K562 (cell line): ENCODE data around the gene TLE6. TPM values are rescaled to one million over a fixed set of nuclear protein-coding genes. Genes with fewer than 3 reads are reported as not detected.

ENCODE experiments used
- C11orf30 ChIP-seq: fragments of 450-650 bp; IDR thresholded peaks from 2 replicates; pipeline ENCODE4 v1.6.1; 2016; ENCODE audit warnings: low read depth, mild to moderate bottlenecking
- FOXA3 ChIP-seq, 2 experiments: fragments of 450-650 bp in 1 of 2; sonication (generic) in 1 of 2; formaldehyde crosslinking; IDR thresholded peaks in 1 of 2; conservative IDR thresholded peaks in 1 of 2; 2 replicates each; pipeline versions ENCODE4 v1.4.0 to v1.8.0; 2020 to 2022; ENCODE audit warnings: mild to moderate bottlenecking in 2 of 2, missing genetic modification reagents in 1 of 2
- HLTF ChIP-seq: fragments of 450-650 bp; IDR thresholded peaks from 2 replicates; pipeline ENCODE4 v1.6.1; 2016
- HMG20B ChIP-seq: fragments of 250-450 bp; sonication (Bioruptor Pico); IDR thresholded peaks from 2 replicates; pipeline ENCODE4 v1.5.0; 2021; ENCODE audit warnings: mild to moderate bottlenecking
- KLF16 ChIP-seq: IDR thresholded peaks from 2 replicates; pipeline ENCODE4 v1.6.1; 2016; ENCODE audit warnings: antibody characterized with exemption
- L3MBTL2 ChIP-seq: fragments of 450-650 bp; IDR thresholded peaks from 2 replicates; pipeline ENCODE4 v1.6.1; 2016; ENCODE audit warnings: mild to moderate bottlenecking, moderate library complexity
- PPARD ChIP-seq: fragments of 250-450 bp; sonication (Bioruptor Pico); IDR thresholded peaks from 2 replicates; pipeline ENCODE4 v1.8.0; 2022; ENCODE audit warnings: inconsistent platforms, mild to moderate bottlenecking, moderate library complexity
- SP1 ChIP-seq: sonication (generic); formaldehyde crosslinking; IDR thresholded peaks from 2 replicates; pipeline ENCODE4 v1.8.1; 2022; ENCODE audit warnings: mild to moderate bottlenecking, missing genetic modification reagents
- TARDBP ChIP-seq: fragments of 450-650 bp; IDR thresholded peaks from 2 replicates; pipeline ENCODE4 v1.6.1; 2016
- ZNF146 ChIP-seq: IDR thresholded peaks from one replicate; pipeline ENCODE4 v1.6.1; 2018; ENCODE audit warnings: missing compliant biosample characterization; ENCODE audit not compliant: unreplicated experiment
- ZNF384 ChIP-seq: IDR thresholded peaks from 2 replicates; pipeline ENCODE4 v1.6.1; 2012; ENCODE audit warnings: low read depth, low read length, improper control_type of control experiment
- ZNF57 ChIP-seq: fragments of 450-650 bp; formaldehyde crosslinking; IDR thresholded peaks from 2 replicates; pipeline ENCODE4 v1.4.0; 2020; ENCODE audit warnings: mild to moderate bottlenecking, moderate library complexity
- ZNF766 ChIP-seq: fragments of 200-800 bp; sonication (Bioruptor generic); conservative IDR thresholded peaks from 2 replicates; pipeline ENCODE4 v1.6.1; 2016; ENCODE audit warnings: missing genetic modification characterization, missing compliant biosample characterization
- polyA plus RNA-seq, 8 experiments: library from polyadenylated mRNA; depleted of rRNA in 4 of 8; stranded (reverse) in 5 of 8; unstranded in 3 of 8; fragments of >200 nt; fragmentation: Nextera tagmentation in 2 of 8; fragmentation: Illumina TruSeq in 1 of 8; extraction: Ambion mirVana in 2 of 8; extraction: Trizol in 1 of 8; gene quantifications; 2 replicates each; pipeline versions ENCODE4 v1.2.1 to v1.2.3, GENCODE V29; 2011 to 2014; ENCODE audit warnings: inconsistent platforms in 1 of 8, missing spikeins in 1 of 8
- total RNA-seq, 7 experiments: library from RNA; depleted of rRNA in 6 of 7; stranded (reverse); fragments of >200 nt in 6 of 7; fragmentation: Illumina TruSeq in 2 of 7; extraction: Trizol in 2 of 7; gene quantifications; 2 replicates each; pipeline versions ENCODE4 v1.2.1 to v1.2.3, GENCODE V29; 2011 to 2021; ENCODE audit warnings: low replicate concordance in 1 of 7
- TF ChIP-seq, protein P1 (sequence below): sonication (generic); formaldehyde crosslinking; IDR thresholded peaks from 2 replicates; pipeline ENCODE4 v1.8.1; 2023; ENCODE audit warnings: mild to moderate bottlenecking, missing genetic modification reagents
- TF ChIP-seq, protein P2 (sequence below), 2 experiments: fragments of 450-650 bp; formaldehyde crosslinking in 1 of 2; IDR thresholded peaks; 2 replicates each; pipeline versions ENCODE4 v1.4.0 to v1.6.1; 2014 to 2020; ENCODE audit warnings: mild to moderate bottlenecking in 2 of 2, borderline replicate concordance in 1 of 2, low read depth in 1 of 2
- TF ChIP-seq, protein P3 (sequence below), 2 experiments: fragments of 450-650 bp in 1 of 2; IDR thresholded peaks; 2 replicates each; pipeline ENCODE4 v1.6.1; 2011 to 2017; ENCODE audit warnings: low read depth in 2 of 2, antibody characterized with exemption in 1 of 2, borderline replicate concordance in 1 of 2, low read length in 1 of 2, mild to moderate bottlenecking in 1 of 2, mixed read lengths in 1 of 2; ENCODE audit not compliant: control insufficient read depth in 1 of 2

TLE6 gene
- total and polyA plus RNA-seq, 9 of the 15 experiments (the other 6 are each of a cell fraction or from before 2014, with no cell fraction given), result 1.1 to 6.1 (median 2.5) TPM

GRCh38 chr19:3039125-3039524 lies 61.8 kb downstream of the TLE6 start (continued):
- TF ChIP-seq, protein P1, sequence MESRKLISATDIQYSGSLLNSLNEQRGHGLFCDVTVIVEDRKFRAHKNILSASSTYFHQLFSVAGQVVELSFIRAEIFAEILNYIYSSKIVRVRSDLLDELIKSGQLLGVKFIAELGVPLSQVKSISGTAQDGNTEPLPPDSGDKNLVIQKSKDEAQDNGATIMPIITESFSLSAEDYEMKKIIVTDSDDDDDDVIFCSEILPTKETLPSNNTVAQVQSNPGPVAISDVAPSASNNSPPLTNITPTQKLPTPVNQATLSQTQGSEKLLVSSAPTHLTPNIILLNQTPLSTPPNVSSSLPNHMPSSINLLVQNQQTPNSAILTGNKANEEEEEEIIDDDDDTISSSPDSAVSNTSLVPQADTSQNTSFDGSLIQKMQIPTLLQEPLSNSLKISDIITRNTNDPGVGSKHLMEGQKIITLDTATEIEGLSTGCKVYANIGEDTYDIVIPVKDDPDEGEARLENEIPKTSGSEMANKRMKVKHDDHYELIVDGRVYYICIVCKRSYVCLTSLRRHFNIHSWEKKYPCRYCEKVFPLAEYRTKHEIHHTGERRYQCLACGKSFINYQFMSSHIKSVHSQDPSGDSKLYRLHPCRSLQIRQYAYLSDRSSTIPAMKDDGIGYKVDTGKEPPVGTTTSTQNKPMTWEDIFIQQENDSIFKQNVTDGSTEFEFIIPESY (CRISPR knock-in tag), result no peak
- TF ChIP-seq KLF16 (no peak), ZNF766 (CRISPR knock-in tag) (no peak), ZNF384 (peak; percentile 46; the same call in 1 of the 2 replicates), C11orf30 (no peak), PPARD (CRISPR knock-in tag) (no peak), HMG20B (CRISPR knock-in tag) (no peak), L3MBTL2 (no peak), ZNF57 (no peak), FOXA3 (CRISPR knock-in tag; conservative IDR thresholded peaks at IDR 0.05 in 1 of 2, IDR thresholded peaks at IDR 0.05 in 1 of 2) (no peak), HLTF (no peak), ZNF146 (no peak), TARDBP (no peak), SP1 (no peak)
- TF ChIP-seq, protein P2, sequence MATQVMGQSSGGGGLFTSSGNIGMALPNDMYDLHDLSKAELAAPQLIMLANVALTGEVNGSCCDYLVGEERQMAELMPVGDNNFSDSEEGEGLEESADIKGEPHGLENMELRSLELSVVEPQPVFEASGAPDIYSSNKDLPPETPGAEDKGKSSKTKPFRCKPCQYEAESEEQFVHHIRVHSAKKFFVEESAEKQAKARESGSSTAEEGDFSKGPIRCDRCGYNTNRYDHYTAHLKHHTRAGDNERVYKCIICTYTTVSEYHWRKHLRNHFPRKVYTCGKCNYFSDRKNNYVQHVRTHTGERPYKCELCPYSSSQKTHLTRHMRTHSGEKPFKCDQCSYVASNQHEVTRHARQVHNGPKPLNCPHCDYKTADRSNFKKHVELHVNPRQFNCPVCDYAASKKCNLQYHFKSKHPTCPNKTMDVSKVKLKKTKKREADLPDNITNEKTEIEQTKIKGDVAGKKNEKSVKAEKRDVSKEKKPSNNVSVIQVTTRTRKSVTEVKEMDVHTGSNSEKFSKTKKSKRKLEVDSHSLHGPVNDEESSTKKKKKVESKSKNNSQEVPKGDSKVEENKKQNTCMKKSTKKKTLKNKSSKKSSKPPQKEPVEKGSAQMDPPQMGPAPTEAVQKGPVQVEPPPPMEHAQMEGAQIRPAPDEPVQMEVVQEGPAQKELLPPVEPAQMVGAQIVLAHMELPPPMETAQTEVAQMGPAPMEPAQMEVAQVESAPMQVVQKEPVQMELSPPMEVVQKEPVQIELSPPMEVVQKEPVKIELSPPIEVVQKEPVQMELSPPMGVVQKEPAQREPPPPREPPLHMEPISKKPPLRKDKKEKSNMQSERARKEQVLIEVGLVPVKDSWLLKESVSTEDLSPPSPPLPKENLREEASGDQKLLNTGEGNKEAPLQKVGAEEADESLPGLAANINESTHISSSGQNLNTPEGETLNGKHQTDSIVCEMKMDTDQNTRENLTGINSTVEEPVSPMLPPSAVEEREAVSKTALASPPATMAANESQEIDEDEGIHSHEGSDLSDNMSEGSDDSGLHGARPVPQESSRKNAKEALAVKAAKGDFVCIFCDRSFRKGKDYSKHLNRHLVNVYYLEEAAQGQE (IDR thresholded peaks at IDR 0.05; ENCODE audit: borderline replicate concordance), result no peak
- TF ChIP-seq, protein P2 (CRISPR knock-in tag; IDR thresholded peaks at IDR 0.05; ENCODE audit: low read depth), result no peak
- TF ChIP-seq, protein P3, sequence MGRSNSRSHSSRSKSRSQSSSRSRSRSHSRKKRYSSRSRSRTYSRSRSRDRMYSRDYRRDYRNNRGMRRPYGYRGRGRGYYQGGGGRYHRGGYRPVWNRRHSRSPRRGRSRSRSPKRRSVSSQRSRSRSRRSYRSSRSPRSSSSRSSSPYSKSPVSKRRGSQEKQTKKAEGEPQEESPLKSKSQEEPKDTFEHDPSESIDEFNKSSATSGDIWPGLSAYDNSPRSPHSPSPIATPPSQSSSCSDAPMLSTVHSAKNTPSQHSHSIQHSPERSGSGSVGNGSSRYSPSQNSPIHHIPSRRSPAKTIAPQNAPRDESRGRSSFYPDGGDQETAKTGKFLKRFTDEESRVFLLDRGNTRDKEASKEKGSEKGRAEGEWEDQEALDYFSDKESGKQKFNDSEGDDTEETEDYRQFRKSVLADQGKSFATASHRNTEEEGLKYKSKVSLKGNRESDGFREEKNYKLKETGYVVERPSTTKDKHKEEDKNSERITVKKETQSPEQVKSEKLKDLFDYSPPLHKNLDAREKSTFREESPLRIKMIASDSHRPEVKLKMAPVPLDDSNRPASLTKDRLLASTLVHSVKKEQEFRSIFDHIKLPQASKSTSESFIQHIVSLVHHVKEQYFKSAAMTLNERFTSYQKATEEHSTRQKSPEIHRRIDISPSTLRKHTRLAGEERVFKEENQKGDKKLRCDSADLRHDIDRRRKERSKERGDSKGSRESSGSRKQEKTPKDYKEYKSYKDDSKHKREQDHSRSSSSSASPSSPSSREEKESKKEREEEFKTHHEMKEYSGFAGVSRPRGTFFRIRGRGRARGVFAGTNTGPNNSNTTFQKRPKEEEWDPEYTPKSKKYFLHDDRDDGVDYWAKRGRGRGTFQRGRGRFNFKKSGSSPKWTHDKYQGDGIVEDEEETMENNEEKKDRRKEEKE (IDR thresholded peaks at IDR 0.05; ENCODE audit: borderline replicate concordance in 1 of 2, control insufficient read depth in 1 of 2, low read depth in 2 of 2, low read length in 1 of 2), result no peak
